K562 (cell line): Measurements from ENCODE around the gene MEGF9. TPM values are rescaled to one million over a fixed set of nuclear protein-coding genes. Genes with fewer than 3 reads are reported as not detected.
A peak's percentile ranks its signal among the peaks of the same experiment; 100 is the strongest.

Source experiments
- DMBX1 ChIP-seq: fragments of 250-450 bp; sonication (Bioruptor Pico); IDR thresholded peaks from 2 replicates; pipeline ENCODE4 v1.8.0; 2022; ENCODE audit warnings: inconsistent platforms, mild to moderate bottlenecking, moderate library complexity, borderline replicate concordance
- E2F8 ChIP-seq: fragments of 450-650 bp; IDR thresholded peaks from 2 replicates; pipeline ENCODE4 v1.7.1; 2018; ENCODE audit warnings: mild to moderate bottlenecking, low read depth; ENCODE audit not compliant: partially characterized antibody
- ETV1 ChIP-seq: fragments of 450-650 bp; conservative IDR thresholded peaks from 2 replicates; pipeline ENCODE4 v1.6.1; 2016; ENCODE audit warnings: missing genetic modification characterization, control low read depth, low read depth, missing compliant biosample characterization
- ETV5 ChIP-seq: sonication (generic); formaldehyde crosslinking; IDR thresholded peaks from 2 replicates; pipeline ENCODE4 v1.4.0; 2020; ENCODE audit warnings: low read depth, mild to moderate bottlenecking, missing genetic modification reagents
- FUS ChIP-seq: fragments of 200-400 bp; formaldehyde crosslinking; optimal IDR thresholded peaks from 2 replicates; pipeline ENCODE3; 2017; ENCODE audit warnings: low read depth, low read length
- HMGN3 ChIP-seq: IDR thresholded peaks from 2 replicates; pipeline ENCODE4 v1.6.1; 2011; ENCODE audit warnings: borderline replicate concordance, low read depth, mild to moderate bottlenecking, mixed read lengths, low read length; ENCODE audit not compliant: insufficient read length; ENCODE audit errors: extremely low read depth
- HSF4 ChIP-seq: fragments of 250-450 bp; sonication (Bioruptor Pico); IDR thresholded peaks from 2 replicates; pipeline ENCODE4 v2.1.2; 2022; ENCODE audit warnings: mild to moderate bottlenecking, moderate library complexity, borderline replicate concordance
- PCBP2 ChIP-seq: fragments of 200-400 bp; formaldehyde crosslinking; IDR thresholded peaks from 2 replicates; pipeline ENCODE4 v1.6.1; 2018; ENCODE audit warnings: low read length, low read depth, mild to moderate bottlenecking, moderate library complexity; ENCODE audit not compliant: poor library complexity, severe bottlenecking
- RBM14 ChIP-seq: fragments of 200-400 bp; formaldehyde crosslinking; IDR thresholded peaks from 2 replicates; pipeline ENCODE4 v1.6.1; 2018; ENCODE audit warnings: low read depth, mild to moderate bottlenecking, low read length, moderate library complexity, borderline replicate concordance; ENCODE audit not compliant: insufficient read depth
- SMARCA5 ChIP-seq: fragments of 450-650 bp; IDR thresholded peaks from 2 replicates; pipeline ENCODE4 v1.6.1; 2016
- SRSF3 ChIP-seq: fragments of 200-400 bp; formaldehyde crosslinking; IDR thresholded peaks from 2 replicates; pipeline ENCODE4 v1.6.1; 2016; ENCODE audit warnings: mild to moderate bottlenecking, low read length, moderate library complexity; ENCODE audit not compliant: insufficient read depth
- THRA ChIP-seq: fragments of 450-650 bp; IDR thresholded peaks from 2 replicates; pipeline ENCODE4 v1.6.1; 2017; ENCODE audit warnings: mild to moderate bottlenecking, moderate library complexity
- ZNF583 ChIP-seq: fragments of 250-450 bp; sonication (Bioruptor Pico); IDR thresholded peaks from 2 replicates; pipeline ENCODE4 v1.4.0; 2020
- ZNF717 ChIP-seq: fragments of 250-450 bp; sonication (Bioruptor Pico); IDR thresholded peaks from 2 replicates; pipeline ENCODE4 v1.5.0; 2021
- polyA plus RNA-seq, 8 experiments: library from polyadenylated mRNA; depleted of rRNA in 4 of 8; stranded (reverse) in 5 of 8; unstranded in 3 of 8; fragments of >200 nt; fragmentation: Nextera tagmentation in 2 of 8; fragmentation: Illumina TruSeq in 1 of 8; extraction: Ambion mirVana in 2 of 8; extraction: Trizol in 1 of 8; gene quantifications; 2 replicates each; pipeline versions ENCODE4 v1.2.1 to v1.2.3, GENCODE V29; 2011 to 2014; ENCODE audit warnings: inconsistent platforms in 1 of 8, missing spikeins in 1 of 8
- total RNA-seq, 7 experiments: library from RNA; depleted of rRNA in 6 of 7; stranded (reverse); fragments of >200 nt in 6 of 7; fragmentation: Illumina TruSeq in 2 of 7; extraction: Trizol in 2 of 7; gene quantifications; 2 replicates each; pipeline versions ENCODE4 v1.2.1 to v1.2.3, GENCODE V29; 2011 to 2021; ENCODE audit warnings: low replicate concordance in 1 of 7
- TF ChIP-seq, protein P1 (sequence below), 2 experiments: fragments of 450-650 bp; IDR thresholded peaks; 2 replicates each; pipeline ENCODE4 v1.6.1; 2016
- TF ChIP-seq, protein P2 (sequence below): fragments of 450-650 bp; formaldehyde crosslinking; IDR thresholded peaks from 2 replicates; pipeline ENCODE4 v1.4.0; 2022; ENCODE audit warnings: missing genetic modification characterization
- TF ChIP-seq, protein P3 (sequence below): sonication (generic); formaldehyde crosslinking; IDR thresholded peaks from 2 replicates; pipeline ENCODE4 v1.8.0; 2022; ENCODE audit warnings: missing genetic modification reagents, mild to moderate bottlenecking, borderline replicate concordance

The MEGF9 gene
- total and polyA plus RNA-seq, 9 of the 15 experiments (the other 6 are each of a cell fraction or from before 2014, with no cell fraction given): 2.1 to 6.2 (median 3.8) TPM

GRCh38 chr9:120580051-120580896 is 134.0 kb downstream of the MEGF9 start, which contains the start of gene CDK5RAP2 (continued):
- TF ChIP-seq, protein P1, sequence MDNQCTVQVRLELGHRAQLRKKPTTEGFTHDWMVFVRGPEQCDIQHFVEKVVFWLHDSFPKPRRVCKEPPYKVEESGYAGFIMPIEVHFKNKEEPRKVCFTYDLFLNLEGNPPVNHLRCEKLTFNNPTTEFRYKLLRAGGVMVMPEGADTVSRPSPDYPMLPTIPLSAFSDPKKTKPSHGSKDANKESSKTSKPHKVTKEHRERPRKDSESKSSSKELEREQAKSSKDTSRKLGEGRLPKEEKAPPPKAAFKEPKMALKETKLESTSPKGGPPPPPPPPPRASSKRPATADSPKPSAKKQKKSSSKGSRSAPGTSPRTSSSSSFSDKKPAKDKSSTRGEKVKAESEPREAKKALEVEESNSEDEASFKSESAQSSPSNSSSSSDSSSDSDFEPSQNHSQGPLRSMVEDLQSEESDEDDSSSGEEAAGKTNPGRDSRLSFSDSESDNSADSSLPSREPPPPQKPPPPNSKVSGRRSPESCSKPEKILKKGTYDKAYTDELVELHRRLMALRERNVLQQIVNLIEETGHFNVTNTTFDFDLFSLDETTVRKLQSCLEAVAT (IDR thresholded peaks at IDR 0.05): no peak
- TF ChIP-seq HSF4 (CRISPR knock-in tag) (peak; percentile 47; the same call in 1 of the 2 replicates), SRSF3 (no peak), PCBP2 (no peak), ETV5 (CRISPR knock-in tag) (peak; percentile 45; the same call in 1 of the 2 replicates), DMBX1 (CRISPR knock-in tag) (peak; percentile 97), E2F8 (peak; percentile 97), SMARCA5 (no peak), THRA (no peak), ZNF717 (no peak), HMGN3 (no peak), ZNF583 (peak; percentile 88), ETV1 (peak; percentile 21; the same call in 1 of the 2 replicates), FUS (no peak), RBM14 (no peak)
- TF ChIP-seq, protein P2, sequence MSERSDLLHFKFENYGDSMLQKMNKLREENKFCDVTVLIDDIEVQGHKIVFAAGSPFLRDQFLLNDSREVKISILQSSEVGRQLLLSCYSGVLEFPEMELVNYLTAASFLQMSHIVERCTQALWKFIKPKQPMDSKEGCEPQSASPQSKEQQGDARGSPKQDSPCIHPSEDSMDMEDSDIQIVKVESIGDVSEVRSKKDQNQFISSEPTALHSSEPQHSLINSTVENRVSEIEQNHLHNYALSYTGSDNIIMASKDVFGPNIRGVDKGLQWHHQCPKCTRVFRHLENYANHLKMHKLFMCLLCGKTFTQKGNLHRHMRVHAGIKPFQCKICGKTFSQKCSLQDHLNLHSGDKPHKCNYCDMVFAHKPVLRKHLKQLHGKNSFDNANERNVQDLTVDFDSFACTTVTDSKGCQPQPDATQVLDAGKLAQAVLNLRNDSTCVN (CRISPR knock-in tag): no peak
- TF ChIP-seq, protein P3, sequence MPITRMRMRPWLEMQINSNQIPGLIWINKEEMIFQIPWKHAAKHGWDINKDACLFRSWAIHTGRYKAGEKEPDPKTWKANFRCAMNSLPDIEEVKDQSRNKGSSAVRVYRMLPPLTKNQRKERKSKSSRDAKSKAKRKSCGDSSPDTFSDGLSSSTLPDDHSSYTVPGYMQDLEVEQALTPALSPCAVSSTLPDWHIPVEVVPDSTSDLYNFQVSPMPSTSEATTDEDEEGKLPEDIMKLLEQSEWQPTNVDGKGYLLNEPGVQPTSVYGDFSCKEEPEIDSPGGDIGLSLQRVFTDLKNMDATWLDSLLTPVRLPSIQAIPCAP (CRISPR knock-in tag): no peak
